ENCODE data around the gene FUOM. TPM values are rescaled to one million over a fixed set of nuclear protein-coding genes. Genes with fewer than 3 reads are reported as not detected.

The FUOM gene
- total and polyA plus RNA-seq, 2 of the 8 experiments (the other 6 are each of a cell fraction or from before 2014, with no cell fraction given) = 22.0 to 30.4 TPM

DNA sequence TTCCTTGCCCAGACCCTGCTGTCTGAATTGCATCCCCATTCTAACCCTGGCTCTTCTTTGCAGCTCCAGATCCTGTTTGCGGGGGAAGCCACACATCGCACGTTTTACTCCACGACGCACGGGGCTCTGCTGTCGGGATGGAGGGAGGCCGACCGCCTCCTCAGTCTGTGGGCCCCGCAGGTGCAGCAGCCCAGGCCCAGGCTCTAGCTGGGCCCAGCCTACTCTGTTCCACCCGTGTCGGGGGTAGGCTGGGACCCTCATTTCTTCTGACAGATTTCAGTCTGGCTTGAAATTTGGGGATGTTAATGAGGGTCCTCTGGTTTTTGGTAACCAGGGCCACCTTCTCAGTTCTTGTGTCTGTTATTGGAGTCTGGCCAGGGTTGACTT is 33.4 kb upstream of the FUOM start:
- H3K4me1 ChIP-seq (replicated peaks in 1 of 4; ENCODE audit: control insufficient read depth in 3 of 4, insufficient read depth in 4 of 4, low read length in 3 of 4) = peaks cover 0 to 3% (median 0%) of the 10 kb centered on the region in 4 experiments; a peak in 3 of 7 replicates
- no peak overlapping the region for H2AK5ac ChIP-seq (ENCODE audit: low read depth, low read length)
- peaks cover 2% of the 10 kb centered on the region; the same call in 1 of the 2 replicates for H3K23me2 ChIP-seq (ENCODE audit: low read depth, low read length)
- H3K27ac ChIP-seq (ENCODE audit: low read depth, low read length) = no peak overlapping the region
- no peaks in the 10 kb centered on the region for H3K9me3 ChIP-seq (ENCODE audit: insufficient read depth in 2 of 2, low read depth in 1 of 2, low read length in 1 of 2)
- peaks cover 0 to 17% of the 10 kb centered on the region in 2 experiments; a peak in 2 of 4 replicates for H3K79me2 ChIP-seq (ENCODE audit: control insufficient read depth in 1 of 2, insufficient read depth in 2 of 2, low read length in 2 of 2)
- H3K18ac ChIP-seq (ENCODE audit: extremely low read depth, low read length) = no peak overlapping the region
- FAIRE-seq = no peak
- H2BK20ac ChIP-seq (ENCODE audit: low read length) = no peak overlapping the region
- no peak overlapping the region for H3K14ac ChIP-seq (ENCODE audit: insufficient read length)
- no peak overlapping the region for H3K4ac ChIP-seq (replicated peaks; ENCODE audit: insufficient read length, low read depth, low read length)
- DNase-seq (ENCODE audit: low read depth in 1 of 2, low spot score in 2 of 2) = no peak
- peaks cover 1% of the 10 kb centered on the region for H3K79me1 ChIP-seq (ENCODE audit: low read depth, low read length)
- no peak overlapping the region for H3K23ac ChIP-seq (ENCODE audit: insufficient read length)
- H4K5ac ChIP-seq (ENCODE audit: insufficient read length, low read depth, low read length) = no peak overlapping the region
- no peaks in the 10 kb centered on the region for H3K27me3 ChIP-seq (replicated peaks in 1 of 4; ENCODE audit: control insufficient read depth in 3 of 4, extremely low read depth in 1 of 4, insufficient read depth in 3 of 4, low read length in 3 of 4)
- H3K36me3 ChIP-seq (ENCODE audit: control insufficient read depth in 2 of 4, insufficient read depth in 4 of 4, low read length in 3 of 4) = peaks cover 3 to 6% (median 4%) of the 10 kb centered on the region in 4 experiments; a peak in 4 of 8 replicates
- no peak overlapping the region for H3K4me3 ChIP-seq (ENCODE audit: extremely low read depth in 1 of 4, insufficient read depth in 2 of 4, low read depth in 3 of 4, low read length in 4 of 4)
- peaks cover 0 to 2% of the 10 kb centered on the region in 2 experiments for H4K20me1 ChIP-seq (replicated peaks in 1 of 2; ENCODE audit: control insufficient read depth in 1 of 2, insufficient read depth in 2 of 2, low read length in 2 of 2)
- no peak overlapping the region for H2BK15ac ChIP-seq (ENCODE audit: low read length)
- 94% methylated on average over 11 of the region's 12 CpGs; no CpG with 5 or more reads in 1 of the 2 experiments for WGBS, 2 experiments (ENCODE audit: extremely low coverage in 1 of 2, insufficient coverage in 1 of 2, insufficient read length in 1 of 2, insufficient replicate concordance in 2 of 2, low coverage in 1 of 2, low lambda C conversion rate in 2 of 2, missing lambda C conversion rate in 1 of 2)
- no peak overlapping the region for H4K91ac ChIP-seq (replicated peaks; ENCODE audit: insufficient read length, low read length)
- ChIA-PET CTCF (ENCODE audit: partially characterized antibody) (interaction anchor here (1.6 to 1.9 kb wide), 2 partner anchors 62 to 64 kb away, joined by 4 to 5 read pairs; no protein-coding TSS in a partner anchor), POLR2A (ENCODE audit: partially characterized antibody) (interaction anchor here (0.6 to 6.0 kb wide), 5 partner anchors 10 to 36 kb away, joined by 3 to 25 read pairs (median 4); partner anchors contain the start of gene PAOX)
- no peak overlapping the region for H2BK120ac ChIP-seq (replicated peaks; ENCODE audit: low read depth, low read length)
- no peak overlapping the region for H3K4me2 ChIP-seq (ENCODE audit: insufficient read depth in 1 of 2, low read depth in 2 of 2, low read length in 2 of 2)
- H2BK12ac ChIP-seq (ENCODE audit: low read depth, low read length) = no peak overlapping the region
- no peak overlapping the region for H3K56ac ChIP-seq (replicated peaks; ENCODE audit: insufficient read length, low read depth, low read length)
- no peak overlapping the region for H4K8ac ChIP-seq (ENCODE audit: extremely low read depth, insufficient read depth, low read length)
- no peak overlapping the region for H3K9ac ChIP-seq (replicated peaks in 1 of 4; ENCODE audit: extremely low read depth in 1 of 4, low read depth in 3 of 4, low read length in 3 of 4)
- H2AFZ ChIP-seq (ENCODE audit: low read length) = no peak overlapping the region
- no peak overlapping the region for H2BK5ac ChIP-seq (ENCODE audit: low read depth, low read length)
- TF ChIP-seq YY1 (IDR thresholded peaks at IDR 0.05; ENCODE audit: low read depth, low read length) = no peak
- no peak for TF ChIP-seq SRF (IDR thresholded peaks at IDR 0.05; ENCODE audit: low read depth, low read length)
- no peak for TF ChIP-seq SP2 (IDR thresholded peaks at IDR 0.05; ENCODE audit: low read length)
- TF ChIP-seq KDM5A (IDR thresholded peaks at IDR 0.05; ENCODE audit: low read length) = no peak
- no peak for TF ChIP-seq KDM1A (IDR thresholded peaks at IDR 0.05; ENCODE audit: borderline replicate concordance, low read length)
- no peak for TF ChIP-seq SIX5 (IDR thresholded peaks at IDR 0.05; ENCODE audit: low read depth, low read length)
- no peak for TF ChIP-seq SAP30 (IDR thresholded peaks at IDR 0.05; ENCODE audit: insufficient read depth, insufficient replicate concordance, low read length)
- no peak for TF ChIP-seq SP1 (IDR thresholded peaks at IDR 0.05; ENCODE audit: low read depth, low read length)
- TF ChIP-seq JUND (IDR thresholded peaks at IDR 0.05; ENCODE audit: low read length) = no peak
